GM12878 (cell line): ENCODE results near the gene ARL5B. TPM values are rescaled to one million over a fixed set of nuclear protein-coding genes. Genes with fewer than 3 reads are reported as not detected.

ENCODE experiments used
- ASH2L ChIP-seq: fragments of 300-600, 200-600 bp; sonication (generic); IDR thresholded peaks from 2 replicates; pipeline ENCODE4 v1.6.1; 2017; ENCODE audit warnings: low read depth, mild to moderate bottlenecking, borderline replicate concordance
- CHD1 ChIP-seq: IDR thresholded peaks from 2 replicates; pipeline ENCODE4 v1.6.1; 2012; ENCODE audit warnings: low read depth, low read length, improper control_type of control experiment
- FOS ChIP-seq: IDR thresholded peaks from 3 replicates; pipeline ENCODE4 v1.6.1; 2011; ENCODE audit warnings: borderline replicate concordance; ENCODE audit not compliant: insufficient read length; ENCODE audit errors: extremely low read depth
- HSF1 ChIP-seq: fragments of 150-350 bp; IDR thresholded peaks from 2 replicates; pipeline ENCODE4 v1.6.1; 2014; ENCODE audit warnings: mild to moderate bottlenecking, low read depth, low read length
- MXI1 ChIP-seq: fragments of 150-350 bp; IDR thresholded peaks from 2 replicates; pipeline ENCODE4 v1.6.1; 2011; ENCODE audit warnings: low read depth, mild to moderate bottlenecking, inconsistent platforms, low read length, improper control_type of control experiment
- POU2F2 ChIP-seq: IDR thresholded peaks from 3 replicates; pipeline ENCODE4 v1.6.1; 2011; ENCODE audit warnings: low read depth, mild to moderate bottlenecking, low read length, borderline replicate concordance
- SPI1 ChIP-seq: IDR thresholded peaks from 2 replicates; pipeline ENCODE4 v1.6.1; 2011; ENCODE audit warnings: low read depth, mild to moderate bottlenecking, low read length, moderate library complexity, borderline replicate concordance; ENCODE audit not compliant: insufficient read depth
- SREBF1 ChIP-seq: IDR thresholded peaks from 2 replicates; pipeline ENCODE4 v1.6.1; 2012; ENCODE audit warnings: mild to moderate bottlenecking, low read length
- TCF12 ChIP-seq: IDR thresholded peaks from 2 replicates; pipeline ENCODE4 v1.6.1; 2011; ENCODE audit warnings: low read depth, mild to moderate bottlenecking, low read length
- TCF3 ChIP-seq: IDR thresholded peaks from 2 replicates; pipeline ENCODE4 v1.6.1; 2012; ENCODE audit warnings: low read depth, mild to moderate bottlenecking, low read length, borderline replicate concordance; ENCODE audit not compliant: insufficient read depth
- ZBTB4 ChIP-seq: fragments of 450-650 bp; formaldehyde crosslinking; IDR thresholded peaks from 2 replicates; pipeline ENCODE4 v1.4.0; 2022; ENCODE audit warnings: mild to moderate bottlenecking, moderate library complexity
- ZBTB40 ChIP-seq: fragments of 450-650 bp; IDR thresholded peaks from 2 replicates; pipeline ENCODE4 v1.6.1; 2016; ENCODE audit warnings: mild to moderate bottlenecking, moderate library complexity, borderline replicate concordance
- ZNF207 ChIP-seq: fragments of 450-650 bp; IDR thresholded peaks from 2 replicates; pipeline ENCODE4 v1.6.1; 2014; ENCODE audit warnings: antibody characterized with exemption, mild to moderate bottlenecking, borderline replicate concordance
- ZNF592 ChIP-seq: fragments of 450-650 bp; IDR thresholded peaks from 2 replicates; pipeline ENCODE4 v1.6.1; 2017; ENCODE audit warnings: mild to moderate bottlenecking, moderate library complexity
- ZSCAN29 ChIP-seq: fragments of 450-650 bp; IDR thresholded peaks from 2 replicates; pipeline ENCODE4 v1.6.1; 2017; ENCODE audit warnings: mild to moderate bottlenecking, moderate library complexity
- polyA plus RNA-seq, 11 experiments: library from polyadenylated mRNA; depleted of rRNA in 4 of 11; unstranded in 6 of 11; stranded (reverse) in 5 of 11; fragments of >200 nt; fragmentation: Nextera tagmentation in 4 of 11; fragmentation: Illumina TruSeq in 1 of 11; extraction: Ambion mirVana in 4 of 11; extraction: Trizol in 1 of 11; gene quantifications; 1 replicate in 1 of 11; 2 replicates in 10 of 11; pipeline versions ENCODE4 v1.2.1 to v1.2.3, GENCODE V29; 2011 to 2016; ENCODE audit warnings: inconsistent platforms in 2 of 11, missing spikeins in 2 of 11, low read depth in 1 of 11
- total RNA-seq, 4 experiments: library from RNA; depleted of rRNA in 3 of 4; stranded (reverse); fragments of >200 nt in 3 of 4; fragmentation: Illumina TruSeq in 1 of 4; extraction: Trizol in 1 of 4; gene quantifications; 2 replicates each; pipeline versions ENCODE4 v1.2.1 to v1.2.3, GENCODE V29; 2013 to 2021

The ARL5B gene
- total and polyA plus RNA-seq, 10 of the 15 experiments (the other 5 are each of a cell fraction or from before 2014, with no cell fraction given), result 2.5 to 20.7 (median 9.1) TPM

- TF ChIP-seq TCF12 (no peak), ZSCAN29 (no peak), SREBF1 (no peak), CHD1 (no peak), ZNF592 (no peak), FOS (no peak), HSF1 (no peak), ZBTB4 (no peak), ZBTB40 (0 out of 2 replicates have a peak, but pooled peaks have one; percentile 14), MXI1 (no peak; the same call in 1 of the 2 replicates), TCF3 (peak; percentile 60; the same call in 1 of the 2 replicates), ASH2L (no peak), SPI1 (no peak), POU2F2 (no peak; the same call in 2 of the 3 replicates), ZNF207 (0 out of 2 replicates have a peak, but pooled peaks have one; percentile 28)
Observed at GRCh38 chr10:18658271-18659124, 733 bp upstream of the ARL5B start (continued).
